GM12873 (cell line): ENCODE data around the gene MAP2K7.

Experiments
- TF ChIP-seq, protein P1 (sequence below): IDR thresholded peaks from 2 replicates; pipeline ENCODE4 v1.5.1; 2012; ENCODE audit warnings: low read depth, mild to moderate bottlenecking, moderate library complexity, low read length, control low read depth; ENCODE audit not compliant: insufficient read depth; ENCODE audit errors: missing control alignments

Gene MAP2K7

DNA sequence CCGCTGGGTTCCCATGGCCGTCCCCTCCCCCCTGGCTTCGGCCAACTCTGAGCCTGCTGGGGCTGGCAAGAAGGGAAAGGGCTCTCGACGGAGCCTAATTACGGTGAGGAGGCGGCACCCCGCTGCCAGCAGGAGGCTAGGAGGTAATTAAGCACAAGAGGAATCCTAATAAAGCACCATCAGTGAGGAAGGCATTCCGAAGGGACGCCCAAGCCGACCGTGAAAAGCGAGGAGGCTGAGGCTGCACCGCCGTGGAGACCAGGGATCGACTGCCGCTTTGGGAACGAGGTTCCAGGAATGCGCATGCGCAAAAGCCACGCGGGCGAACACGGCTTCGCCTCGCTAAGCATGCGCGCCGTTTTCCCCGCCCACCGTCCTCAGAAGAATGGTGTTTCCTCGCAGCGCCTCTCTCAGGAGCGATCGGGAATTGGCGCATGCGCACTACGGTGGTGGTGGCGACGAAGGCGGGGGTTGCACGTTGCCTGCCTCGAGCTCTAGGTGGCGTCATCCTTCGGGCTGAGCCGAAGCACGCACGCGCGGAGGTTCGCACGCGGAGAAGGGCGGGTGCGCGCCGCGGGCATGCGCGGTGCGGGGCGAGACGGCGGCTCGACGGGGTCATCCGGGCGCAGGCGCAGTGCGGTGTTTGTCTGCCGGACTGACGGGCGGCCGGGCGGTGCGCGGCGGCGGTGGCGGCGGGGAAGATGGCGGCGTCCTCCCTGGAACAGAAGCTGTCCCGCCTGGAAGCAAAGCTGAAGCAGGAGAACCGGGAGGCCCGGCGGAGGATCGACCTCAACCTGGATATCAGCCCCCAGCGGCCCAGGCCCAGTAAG lies at the start of gene MAP2K7:
MAP2K7 (plus strand) TSS at position 634 of the 830 bp plus-strand sequence; CDS start at position 702, 68 bp downstream.
- TF ChIP-seq, protein P1, sequence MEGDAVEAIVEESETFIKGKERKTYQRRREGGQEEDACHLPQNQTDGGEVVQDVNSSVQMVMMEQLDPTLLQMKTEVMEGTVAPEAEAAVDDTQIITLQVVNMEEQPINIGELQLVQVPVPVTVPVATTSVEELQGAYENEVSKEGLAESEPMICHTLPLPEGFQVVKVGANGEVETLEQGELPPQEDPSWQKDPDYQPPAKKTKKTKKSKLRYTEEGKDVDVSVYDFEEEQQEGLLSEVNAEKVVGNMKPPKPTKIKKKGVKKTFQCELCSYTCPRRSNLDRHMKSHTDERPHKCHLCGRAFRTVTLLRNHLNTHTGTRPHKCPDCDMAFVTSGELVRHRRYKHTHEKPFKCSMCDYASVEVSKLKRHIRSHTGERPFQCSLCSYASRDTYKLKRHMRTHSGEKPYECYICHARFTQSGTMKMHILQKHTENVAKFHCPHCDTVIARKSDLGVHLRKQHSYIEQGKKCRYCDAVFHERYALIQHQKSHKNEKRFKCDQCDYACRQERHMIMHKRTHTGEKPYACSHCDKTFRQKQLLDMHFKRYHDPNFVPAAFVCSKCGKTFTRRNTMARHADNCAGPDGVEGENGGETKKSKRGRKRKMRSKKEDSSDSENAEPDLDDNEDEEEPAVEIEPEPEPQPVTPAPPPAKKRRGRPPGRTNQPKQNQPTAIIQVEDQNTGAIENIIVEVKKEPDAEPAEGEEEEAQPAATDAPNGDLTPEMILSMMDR: peak; percentile 63

DNA sequence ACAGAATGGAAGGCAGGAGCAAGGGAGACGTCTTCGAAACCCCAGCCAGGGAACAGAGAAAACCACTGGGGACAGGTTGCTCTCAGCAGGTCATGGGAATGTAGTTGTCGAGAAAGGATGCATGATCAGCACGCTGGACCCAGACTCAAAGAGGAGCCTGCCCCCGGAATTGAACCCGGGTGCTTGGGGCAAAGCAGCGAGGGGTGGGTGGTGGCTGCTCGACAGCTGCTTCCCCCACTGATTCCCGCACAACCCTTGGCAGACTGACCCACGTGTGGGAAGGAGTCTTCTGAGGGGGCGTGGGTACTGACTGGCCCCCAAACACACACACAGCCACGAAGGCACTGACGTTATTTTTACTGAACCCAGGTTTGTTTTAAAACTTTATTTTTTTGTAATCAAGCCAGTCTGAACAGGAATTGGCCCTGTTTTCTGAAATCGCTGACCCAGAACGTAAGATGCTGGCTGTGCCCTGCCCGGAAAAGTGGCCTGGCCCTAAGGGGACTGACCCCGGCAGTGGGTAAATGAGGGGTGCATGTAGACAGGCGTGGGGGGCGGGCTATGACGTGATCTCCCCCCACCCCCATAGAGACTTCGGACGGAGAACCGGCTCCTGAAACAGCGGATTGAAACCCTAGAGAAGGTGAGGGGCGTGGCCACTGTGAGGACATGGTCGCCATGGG lies 48.1 kb upstream of the MAP2K7 start:
- TF ChIP-seq, protein P1: no peak

DNA sequence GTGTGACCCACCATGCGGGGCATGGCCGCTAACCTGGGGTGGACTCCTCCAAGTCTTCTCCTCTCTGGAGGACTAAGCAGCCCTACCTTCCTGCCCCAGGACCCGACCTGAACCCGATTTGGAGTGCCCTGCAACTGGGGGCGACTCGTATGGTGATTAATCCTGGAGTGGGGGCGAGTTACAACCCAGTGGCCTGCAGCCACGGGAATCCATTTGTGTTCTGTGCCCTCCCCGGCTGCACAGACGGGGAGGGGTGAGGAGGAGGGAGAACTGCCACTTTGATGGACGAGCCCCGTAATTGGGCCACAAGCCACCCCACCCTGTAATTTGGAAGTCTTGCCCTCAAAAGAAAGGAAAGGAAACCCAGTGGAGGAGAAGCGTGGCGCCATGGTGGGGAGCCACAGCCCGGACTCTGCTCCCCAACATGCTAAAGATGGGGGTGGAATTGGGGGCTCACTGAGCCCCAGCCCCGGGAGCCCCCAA lies 47.5 kb upstream of the MAP2K7 start:
- TF ChIP-seq, protein P1: no peak

DNA sequence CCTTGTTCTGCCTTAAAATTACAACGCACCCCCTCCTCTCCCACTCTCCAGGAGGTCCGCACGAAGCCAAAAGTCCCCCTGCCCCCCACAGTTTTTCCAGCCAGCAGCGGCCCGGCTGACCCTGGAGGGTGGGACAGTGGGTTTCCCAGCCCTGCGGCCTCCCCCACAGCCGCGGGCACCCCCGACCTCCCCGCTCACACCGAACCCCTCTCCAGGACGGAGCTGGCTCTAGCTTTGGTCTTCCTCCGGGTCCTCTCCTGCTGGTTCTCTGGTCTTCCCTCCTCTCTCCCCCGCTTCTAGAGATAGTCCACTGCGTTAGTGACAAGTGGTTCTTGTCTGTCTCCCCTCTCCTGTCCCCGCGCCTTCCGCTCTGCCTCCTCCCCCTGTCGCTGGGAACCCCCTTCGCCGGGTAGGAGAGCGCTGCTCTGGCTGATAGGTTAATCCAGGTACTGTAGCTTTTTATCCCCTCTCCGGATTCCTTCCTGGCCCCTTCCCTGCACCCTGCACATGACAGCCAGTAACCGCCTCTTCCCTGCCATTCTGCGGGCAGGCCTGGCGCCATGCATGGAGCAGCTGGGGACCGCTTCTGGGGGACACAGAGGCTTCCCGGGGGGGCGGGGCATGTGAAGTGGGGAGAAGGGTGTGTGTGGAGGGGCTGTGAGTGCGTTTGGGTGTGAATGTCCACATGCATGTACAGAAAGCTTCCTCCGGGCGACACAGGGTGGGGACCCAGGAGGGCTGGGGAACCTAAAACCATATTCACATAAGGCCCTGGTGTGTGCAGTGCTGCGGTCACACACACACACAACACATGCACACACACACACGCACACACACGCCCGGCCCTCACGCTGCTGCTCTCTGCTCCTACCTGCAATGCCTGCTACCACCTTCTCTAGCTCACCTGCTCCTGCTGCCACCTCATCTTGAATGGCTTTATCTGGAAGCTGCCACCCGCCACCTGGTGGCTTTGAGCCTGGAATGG lies 46.7 kb upstream of the MAP2K7 start:
- TF ChIP-seq, protein P1: no peak

DNA sequence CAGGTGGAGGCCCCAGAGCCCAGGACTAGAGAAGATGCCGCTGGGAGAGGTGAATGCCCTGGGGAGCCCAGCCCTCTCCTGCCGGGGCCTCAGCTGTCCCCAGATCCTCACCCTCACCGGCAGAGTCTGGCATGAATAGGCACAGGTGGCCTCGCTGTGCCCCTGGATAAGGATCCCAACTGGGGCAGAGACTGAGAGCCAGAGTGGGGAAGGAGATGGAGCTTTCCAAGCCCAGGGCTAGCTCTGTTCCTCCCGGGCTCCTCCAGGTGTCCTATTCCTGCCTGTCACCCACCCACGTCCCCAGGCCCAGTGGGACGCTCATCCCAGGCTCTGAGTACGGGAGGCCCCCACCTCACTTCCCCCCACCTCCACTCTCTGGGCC lies 46.0 kb upstream of the MAP2K7 start:
- TF ChIP-seq, protein P1: no peak

DNA sequence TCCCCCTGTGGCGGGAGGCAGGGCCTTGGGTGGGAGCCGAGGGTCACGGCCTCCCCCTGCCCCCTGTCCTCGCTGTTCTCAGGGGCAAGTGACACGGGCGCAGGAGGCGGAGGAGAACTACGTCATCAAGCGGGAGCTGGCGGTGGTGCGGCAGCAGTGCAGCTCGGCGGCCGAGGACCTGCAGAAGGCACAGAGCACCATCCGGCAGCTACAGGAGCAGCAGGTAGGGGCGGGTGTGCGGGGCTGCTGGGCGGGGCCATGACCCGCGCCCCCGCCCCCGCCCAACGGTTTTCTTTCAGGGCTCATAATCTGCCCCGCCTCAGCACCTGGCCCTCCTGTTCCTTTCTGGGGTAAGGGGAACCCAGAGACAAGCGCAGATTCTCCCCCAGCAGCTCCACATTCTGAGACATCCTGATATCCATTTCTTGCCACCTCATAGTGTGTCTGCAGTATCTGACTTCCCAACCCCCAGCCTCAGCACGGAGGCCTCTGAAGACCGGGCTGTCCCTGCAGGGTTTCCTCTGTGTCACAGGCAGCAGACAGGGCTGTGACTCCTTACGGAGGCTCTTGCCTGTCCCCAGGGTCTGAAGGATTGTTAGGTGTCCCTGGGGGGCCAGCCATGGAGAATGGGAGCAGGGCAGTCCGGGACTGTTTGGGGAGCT lies 45.4 kb upstream of the MAP2K7 start:
- TF ChIP-seq, protein P1: no peak
